Neutrophil (primary cell): Measurements from ENCODE around the gene MBLAC1.
A peak's percentile ranks its signal among the peaks of the same experiment; 100 is the strongest.

ENCODE experiments used
- H3K27ac ChIP-seq: fragments of 200-600 bp; sonication (generic); 2 replicates; pipeline ENCODE4 v1.5.1; 2016; ENCODE audit warnings: mild to moderate bottlenecking, moderate library complexity
- H3K27me3 ChIP-seq: fragments of 200-600 bp; sonication (generic); 2 replicates; pipeline ENCODE4 v1.6.0; 2016; ENCODE audit warnings: mild to moderate bottlenecking
- H3K36me3 ChIP-seq: fragments of 200-600 bp; sonication (generic); 2 replicates; pipeline ENCODE4 v1.5.1; 2017
- H3K4me1 ChIP-seq, 2 experiments: fragments of 200-600 bp in 1 of 2; sonication (generic) in 1 of 2; 1 replicate in 1 of 2; 2 replicates in 1 of 2; pipeline versions ENCODE4 v1.5.1 to v1.6.1; 2013 to 2016; ENCODE audit warnings: low read depth in 1 of 2, low read length in 1 of 2, mild to moderate bottlenecking in 1 of 2, moderate library complexity in 1 of 2; ENCODE audit not compliant: control insufficient read depth in 1 of 2, insufficient read depth in 1 of 2
- H3K4me3 ChIP-seq, 2 experiments: fragments of 200-600 bp in 1 of 2; sonication (generic) in 1 of 2; 1 replicate in 1 of 2; 2 replicates in 1 of 2; pipeline ENCODE4 v1.5.1; 2013 to 2016; ENCODE audit warnings: low read depth in 1 of 2, low read length in 1 of 2, mild to moderate bottlenecking in 1 of 2, moderate library complexity in 1 of 2
- H3K9me3 ChIP-seq: fragments of 200-600 bp; sonication (generic); 2 replicates; pipeline ENCODE4 v1.5.1; 2016
- TF ChIP-seq, protein P1 (sequence below): fragments of 200-600 bp; sonication (generic); IDR thresholded peaks from 2 replicates; pipeline ENCODE4 v1.5.1; 2016; ENCODE audit warnings: antibody characterized with exemption

The MBLAC1 gene

DNA sequence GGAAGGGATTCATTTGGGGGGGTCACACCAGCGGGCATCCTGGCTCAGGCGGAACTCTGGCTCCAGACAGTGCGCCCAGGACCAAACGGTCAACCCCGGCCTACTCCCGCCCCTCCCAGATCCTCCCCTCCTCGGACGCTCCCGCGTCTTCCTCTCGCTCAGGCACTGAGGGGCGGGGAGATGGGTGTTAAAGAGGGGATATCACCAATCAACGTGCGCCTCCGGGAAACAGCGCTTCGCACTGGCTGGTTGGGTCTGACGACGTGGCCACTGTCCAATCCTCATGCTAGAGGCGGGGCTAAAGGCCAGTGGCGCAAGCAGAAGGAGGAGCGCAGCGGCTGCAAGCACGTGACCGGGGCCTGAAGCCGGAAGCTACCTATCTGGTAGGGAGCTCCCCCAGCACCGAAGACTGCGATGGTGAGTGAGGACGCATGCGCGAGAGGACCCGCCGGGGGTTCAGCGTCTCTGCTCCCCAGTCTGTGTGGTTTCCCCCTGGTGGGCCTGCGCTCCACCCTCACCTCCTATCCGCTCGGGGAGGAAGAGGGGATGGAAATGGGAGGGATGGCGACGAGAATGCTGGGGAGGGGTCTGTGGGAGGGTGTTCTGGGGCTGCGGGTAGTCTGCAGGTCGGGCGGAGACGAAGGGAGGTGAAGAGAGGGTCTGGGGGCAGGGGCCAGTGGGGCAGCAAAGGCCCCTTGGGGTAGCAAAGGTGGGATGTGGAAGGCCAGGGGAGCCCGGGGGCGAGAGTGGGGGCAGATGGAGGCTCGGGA, 22.0 kb downstream of the MBLAC1 start, which contains the start of gene LAMTOR4:
LAMTOR4 (plus strand) TSS at position 360 of the 770 bp plus-strand sequence; CDS start at position 415, 55 bp downstream.
- Histone ChIP-seq H3K36me3 (peaks cover 26% of the 10 kb centered on the region), H3K27ac (peak within 1 kb of the TSS; percentile 86), H3K4me1 (peaks cover 72 to 75% of the 10 kb centered on the region in 2 experiments), H3K9me3 (no peaks in the 10 kb centered on the region), H3K4me3 (peak within 1 kb of the TSS; percentile 97 to 99), H3K27me3 (no peaks in the 10 kb centered on the region)
- TF ChIP-seq, protein P1, sequence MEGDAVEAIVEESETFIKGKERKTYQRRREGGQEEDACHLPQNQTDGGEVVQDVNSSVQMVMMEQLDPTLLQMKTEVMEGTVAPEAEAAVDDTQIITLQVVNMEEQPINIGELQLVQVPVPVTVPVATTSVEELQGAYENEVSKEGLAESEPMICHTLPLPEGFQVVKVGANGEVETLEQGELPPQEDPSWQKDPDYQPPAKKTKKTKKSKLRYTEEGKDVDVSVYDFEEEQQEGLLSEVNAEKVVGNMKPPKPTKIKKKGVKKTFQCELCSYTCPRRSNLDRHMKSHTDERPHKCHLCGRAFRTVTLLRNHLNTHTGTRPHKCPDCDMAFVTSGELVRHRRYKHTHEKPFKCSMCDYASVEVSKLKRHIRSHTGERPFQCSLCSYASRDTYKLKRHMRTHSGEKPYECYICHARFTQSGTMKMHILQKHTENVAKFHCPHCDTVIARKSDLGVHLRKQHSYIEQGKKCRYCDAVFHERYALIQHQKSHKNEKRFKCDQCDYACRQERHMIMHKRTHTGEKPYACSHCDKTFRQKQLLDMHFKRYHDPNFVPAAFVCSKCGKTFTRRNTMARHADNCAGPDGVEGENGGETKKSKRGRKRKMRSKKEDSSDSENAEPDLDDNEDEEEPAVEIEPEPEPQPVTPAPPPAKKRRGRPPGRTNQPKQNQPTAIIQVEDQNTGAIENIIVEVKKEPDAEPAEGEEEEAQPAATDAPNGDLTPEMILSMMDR = peak; percentile 38

DNA sequence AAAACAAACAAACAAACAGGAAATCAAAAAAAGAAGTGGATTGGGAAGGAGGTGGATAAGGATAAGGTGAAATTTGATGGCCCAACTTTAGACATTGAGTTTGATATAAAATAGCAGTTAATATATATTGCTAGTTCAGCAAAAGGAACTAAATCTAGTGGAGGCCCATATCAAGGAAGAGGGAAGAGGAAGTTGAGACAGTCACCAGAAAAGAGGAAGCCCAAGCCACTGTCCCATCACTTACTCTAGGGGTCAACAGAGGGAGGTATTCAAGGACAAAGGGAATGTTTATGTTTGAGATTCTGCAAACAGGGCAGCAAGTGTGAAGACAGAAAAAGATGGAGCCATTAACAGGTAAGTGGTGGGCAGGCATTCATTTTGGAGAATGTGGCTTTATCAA, 25.6 kb downstream of the MBLAC1 start:
- Histone ChIP-seq H3K36me3 (peaks cover 63% of the 10 kb centered on the region), H3K27me3 (no peaks in the 10 kb centered on the region), H3K9me3 (no peaks in the 10 kb centered on the region), H3K4me3 (peak overlapping the region; percentile 50 to 99), H3K27ac (peak overlapping the region; percentile 86), H3K4me1 (peaks cover 89 to 94% of the 10 kb centered on the region in 2 experiments)
- TF ChIP-seq, protein P1 = peak; percentile 53

DNA sequence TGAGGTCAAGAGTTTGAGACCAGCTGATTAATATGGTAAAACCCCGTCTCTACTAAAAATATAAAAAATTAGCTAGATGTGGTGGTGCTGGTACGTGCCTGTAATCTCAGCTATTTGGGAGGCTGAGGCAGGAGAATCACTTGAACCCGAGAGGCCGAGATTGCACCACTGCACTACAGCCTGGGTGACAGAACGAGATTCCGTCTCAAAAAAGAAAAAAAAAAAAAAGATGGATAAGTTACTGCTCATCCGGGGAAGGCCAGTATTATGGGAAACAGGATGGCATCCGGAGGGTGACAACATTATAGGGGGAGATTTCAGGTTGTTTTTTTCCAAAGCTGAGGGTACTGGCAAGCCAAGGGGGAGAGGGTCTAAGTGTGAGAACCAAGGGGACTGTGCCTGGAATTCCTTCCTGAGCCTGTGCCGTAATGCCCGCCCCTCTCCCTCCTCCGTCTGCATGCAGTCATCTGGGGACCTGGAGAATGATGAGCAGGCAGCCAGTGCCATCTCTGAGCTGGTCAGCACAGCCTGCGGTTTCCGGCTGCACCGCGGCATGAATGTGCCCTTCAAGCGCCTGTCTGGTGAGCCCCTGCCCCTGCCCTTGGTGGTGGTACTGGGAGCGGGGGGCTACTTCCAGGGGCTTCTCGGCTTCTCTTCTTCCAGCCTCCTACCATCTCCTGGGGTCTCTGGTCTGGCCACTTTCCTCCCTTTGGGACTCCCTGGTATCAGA, 26.3 kb downstream of the MBLAC1 start:
- peaks cover 68% of the 10 kb centered on the region for H3K36me3 ChIP-seq

DNA sequence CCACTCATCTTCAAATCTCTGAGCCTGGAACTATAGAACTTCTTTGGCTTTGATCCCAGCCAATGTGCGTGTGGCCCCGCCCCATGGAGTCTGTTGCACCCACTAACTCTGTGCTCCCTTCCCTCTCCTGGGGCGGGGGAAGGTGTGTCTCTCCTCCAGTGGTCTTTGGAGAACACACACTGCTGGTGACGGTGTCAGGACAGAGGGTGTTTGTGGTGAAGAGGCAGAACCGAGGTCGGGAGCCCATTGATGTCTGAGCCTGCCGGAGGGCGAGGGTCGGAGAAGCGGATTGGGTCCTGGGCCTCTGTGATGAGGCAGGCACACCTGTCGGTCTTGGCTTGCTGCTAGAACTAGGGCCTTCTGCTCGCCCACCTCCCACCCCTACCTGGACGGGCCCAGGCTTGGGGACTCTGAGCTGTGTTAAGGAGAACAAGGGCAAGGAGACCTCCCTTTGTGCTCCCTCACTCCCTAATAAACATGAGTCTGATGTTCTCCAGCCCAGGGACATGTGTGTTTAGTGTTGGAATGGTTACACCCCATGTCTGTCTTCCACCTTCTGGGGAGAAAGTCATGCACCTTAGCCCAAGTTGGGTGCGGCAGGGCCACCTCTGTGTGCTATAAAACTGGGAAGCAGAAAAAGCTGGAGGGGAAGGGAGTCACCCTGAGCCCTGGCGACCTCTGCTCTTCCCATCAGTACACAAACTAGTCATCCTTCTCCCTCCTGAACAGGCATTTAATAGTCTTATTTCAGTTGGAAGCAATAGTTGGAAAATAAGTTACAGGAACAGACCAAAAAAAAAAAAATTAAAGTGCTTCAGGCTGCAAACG, 27.2 kb downstream of the MBLAC1 start:
- Histone ChIP-seq H3K27ac (peak overlapping the region; percentile 86), H3K9me3 (no peaks in the 10 kb centered on the region), H3K27me3 (no peaks in the 10 kb centered on the region), H3K4me1 (peaks cover 89 to 91% of the 10 kb centered on the region in 2 experiments), H3K4me3 (peak overlapping the region; percentile 50 to 99), H3K36me3 (peaks cover 68% of the 10 kb centered on the region)
- TF ChIP-seq, protein P1 = no peak

More for the DNA sequence above, 26.3 kb downstream of the MBLAC1 start:
- peak overlapping the region; percentile 50 to 99 for H3K4me3 ChIP-seq
- H3K9me3 ChIP-seq = no peaks in the 10 kb centered on the region
- peak overlapping the region; percentile 86 for H3K27ac ChIP-seq
- TF ChIP-seq, protein P1 = no peak
- H3K4me1 ChIP-seq = peaks cover 88 to 92% of the 10 kb centered on the region in 2 experiments
- H3K27me3 ChIP-seq = no peaks in the 10 kb centered on the region
